ENCODE data around the gene ZDHHC4.

ZDHHC4 gene

DNA sequence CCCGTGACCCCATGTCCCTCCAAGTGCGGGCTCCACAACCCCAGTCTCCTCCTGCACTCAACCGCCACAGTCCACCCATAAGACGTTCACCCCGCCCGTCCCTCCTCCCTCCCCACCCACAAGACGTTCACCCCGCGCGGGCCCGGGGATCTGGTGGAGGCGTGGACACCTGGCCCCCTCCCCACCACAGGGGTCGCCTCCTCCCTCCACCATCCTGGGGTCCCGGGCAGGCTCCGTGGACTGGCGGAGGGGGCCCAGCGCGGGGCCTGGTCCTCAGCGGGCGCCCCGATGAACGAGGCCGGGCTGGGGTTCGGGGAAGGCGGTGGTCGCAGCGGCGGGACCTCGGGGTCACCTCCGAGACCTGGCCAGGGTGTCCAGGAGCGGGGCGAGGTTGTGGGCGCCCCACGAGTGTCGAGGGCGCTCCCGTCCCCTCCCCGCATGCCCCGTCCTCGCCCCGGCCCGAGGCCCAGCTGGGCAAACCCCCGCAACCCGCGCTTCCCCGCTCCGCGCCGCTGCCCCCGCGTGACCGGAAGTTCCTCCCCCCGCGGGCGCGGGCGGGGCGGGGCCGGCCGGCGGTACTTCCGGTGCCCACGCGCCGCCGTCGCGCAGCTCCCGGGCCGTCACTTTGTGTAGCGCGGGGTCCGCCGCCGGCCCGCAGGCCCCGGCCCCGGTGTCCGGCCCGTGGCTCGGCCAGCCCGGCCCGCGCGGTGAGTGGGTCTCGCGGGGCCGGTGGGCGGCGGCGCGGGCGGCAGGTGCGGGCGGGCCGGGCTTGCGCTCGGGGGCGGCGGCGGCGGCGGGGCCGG is 59.7 kb downstream of the ZDHHC4 start, which contains the start of gene ZNF316:
ZNF316 (plus strand) TSS at position 578 of the 803 bp plus-strand sequence. CDS start 5,092 bp downstream, outside the sequence.
- DNase-seq = peak; percentile 62

DNA sequence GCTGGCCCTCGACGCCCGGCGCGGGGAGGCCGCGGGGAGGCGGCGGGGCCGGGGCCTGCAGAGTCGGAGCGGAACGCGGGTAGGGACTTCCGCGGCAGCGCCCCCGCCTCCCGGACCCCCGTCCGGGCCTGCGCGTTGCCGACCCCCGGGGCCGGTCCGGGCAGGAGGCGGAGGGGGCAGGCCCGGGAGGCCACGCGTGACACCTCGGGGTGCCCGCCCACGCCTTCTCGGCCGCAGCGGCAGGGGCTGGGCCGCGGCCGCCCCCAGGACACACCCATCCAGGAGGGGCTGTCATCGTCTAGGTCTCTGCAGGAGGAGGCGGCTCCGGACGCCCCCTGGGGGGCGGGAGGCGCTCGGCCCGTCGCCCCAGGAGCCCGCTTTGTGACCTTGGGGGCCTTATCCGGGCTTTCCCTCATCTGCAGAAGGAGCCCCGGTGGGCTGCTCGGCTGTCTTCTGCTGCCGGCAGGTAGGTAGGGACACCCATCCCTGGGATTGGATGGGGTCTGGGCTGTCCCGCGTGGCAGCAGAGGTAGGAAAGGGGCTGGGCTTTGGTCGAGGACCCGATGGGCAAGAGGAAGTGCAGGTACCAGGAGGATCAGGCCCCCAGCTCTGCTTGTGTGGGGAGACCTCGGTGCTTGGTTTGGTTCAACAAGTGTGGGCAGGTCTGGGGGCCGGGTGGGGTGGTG is 60.4 kb downstream of the ZDHHC4 start:
- peak; percentile 34 for DNase-seq

Measured in eye (tissue), 1 donor.